WTC11 (cell line): ENCODE data around the gene LGALS8. TPM values are rescaled to one million over a fixed set of nuclear protein-coding genes. Genes with fewer than 3 reads are reported as not detected.

Experiments
- ATAC-seq: fragments of 200-7000 bp; cut with Tn5 transposase; 2 replicates; pipeline ENCODE4 v1.10.0; 2021; ENCODE audit warnings: mild to moderate bottlenecking, moderate library complexity
- CTCF ChIA-PET: fragments of 300-600 bp; sonication (Branson Sonifier 250); formaldehyde crosslinking; loops from one replicate; lab custom pipeline; 2021; ENCODE audit warnings: antibody characterized with exemption; lab: Charles Lee
- POLR2A ChIA-PET: fragments of 350-600 bp; sonication (Branson Sonifier 250); formaldehyde crosslinking; loops from one replicate; lab custom pipeline; 2021; ENCODE audit warnings: antibody characterized with exemption; lab: Charles Lee
- DNase-seq: peaks from one replicate; pipeline ENCODE4 v3.0.0; 2021; ENCODE audit warnings: low spot score
- H3K27ac Mint-ChIP-seq: 2 replicates; pipeline ENCODE4 v1.8.0; 2021; ENCODE audit warnings: mixed read lengths
- H3K27me3 Mint-ChIP-seq: 2 replicates; pipeline ENCODE4 v1.8.0; 2021; ENCODE audit warnings: low read depth, mild to moderate bottlenecking, moderate library complexity, mixed read lengths
- H3K36me3 Mint-ChIP-seq: 2 replicates; pipeline ENCODE4 v1.8.0; 2021; ENCODE audit warnings: mixed read lengths
- H3K4me1 Mint-ChIP-seq: 2 replicates; pipeline ENCODE4 v1.8.0; 2022; ENCODE audit warnings: mixed read lengths
- H3K4me3 Mint-ChIP-seq: 2 replicates; pipeline ENCODE4 v1.8.0; 2021; ENCODE audit warnings: mild to moderate bottlenecking, moderate library complexity, mixed read lengths
- H3K9me3 Mint-ChIP-seq: 2 replicates; pipeline ENCODE4 v1.8.0; 2021; ENCODE audit warnings: mixed read lengths
- AR ChIP-seq: fragments of 250-450 bp; sonication (Bioruptor Pico); IDR thresholded peaks from 2 replicates; pipeline ENCODE4 v1.9.0; 2021; ENCODE audit warnings: mild to moderate bottlenecking
- CBFB ChIP-seq: sonication (generic); formaldehyde crosslinking; IDR thresholded peaks from 2 replicates; pipeline ENCODE4 v1.8.1; 2022; ENCODE audit warnings: mild to moderate bottlenecking, low read depth, missing genetic modification reagents
- ESRRA ChIP-seq: sonication (generic); formaldehyde crosslinking; IDR thresholded peaks from 2 replicates; pipeline ENCODE4 v1.8.1; 2022; ENCODE audit warnings: mild to moderate bottlenecking, missing genetic modification reagents, borderline replicate concordance
- GTF2I ChIP-seq: fragments of 250-450 bp; sonication (Bioruptor Pico); conservative IDR thresholded peaks from 2 replicates; pipeline ENCODE4 v1.4.0; 2021; ENCODE audit warnings: mild to moderate bottlenecking
- HMGXB4 ChIP-seq: sonication (generic); formaldehyde crosslinking; IDR thresholded peaks from 2 replicates; pipeline ENCODE4 v1.8.1; 2023; ENCODE audit warnings: mild to moderate bottlenecking, moderate library complexity, missing genetic modification reagents
- NFYB ChIP-seq: sonication (generic); formaldehyde crosslinking; conservative IDR thresholded peaks from 2 replicates; pipeline ENCODE4 v1.8.0; 2022; ENCODE audit warnings: low read depth, missing genetic modification reagents
- RELA ChIP-seq: sonication (generic); formaldehyde crosslinking; IDR thresholded peaks from 2 replicates; pipeline ENCODE4 v1.8.1; 2022; ENCODE audit warnings: missing genetic modification reagents, mild to moderate bottlenecking, borderline replicate concordance
- ZBTB21 ChIP-seq: sonication (generic); formaldehyde crosslinking; IDR thresholded peaks from 2 replicates; pipeline ENCODE4 v1.8.1; 2023; ENCODE audit warnings: mild to moderate bottlenecking, missing genetic modification reagents, borderline replicate concordance
- ZBTB43 ChIP-seq: sonication (generic); formaldehyde crosslinking; IDR thresholded peaks from 2 replicates; pipeline ENCODE4 v1.8.1; 2023; ENCODE audit warnings: mild to moderate bottlenecking, missing genetic modification reagents
- ZNF219 ChIP-seq: sonication (generic); formaldehyde crosslinking; IDR thresholded peaks from 2 replicates; pipeline ENCODE4 v1.8.0; 2023; ENCODE audit warnings: missing genetic modification reagents, mild to moderate bottlenecking, borderline replicate concordance
- ZNF396 ChIP-seq: fragments of 250-450 bp; sonication (Bioruptor Pico); IDR thresholded peaks from 2 replicates; pipeline ENCODE4 v1.8.0; 2021; ENCODE audit warnings: mild to moderate bottlenecking, moderate library complexity, borderline replicate concordance
- ZNF512 ChIP-seq: sonication (generic); formaldehyde crosslinking; IDR thresholded peaks from 2 replicates; pipeline ENCODE4 v1.8.1; 2022; ENCODE audit warnings: missing genetic modification reagents, borderline replicate concordance
- total RNA-seq: library from RNA; stranded (reverse); gene quantifications from 3 replicates; pipeline ENCODE4 v1.2.3, GENCODE V29; 2021
- TF ChIP-seq, protein P1 (sequence below): sonication (generic); formaldehyde crosslinking; IDR thresholded peaks from 2 replicates; pipeline ENCODE4 v1.8.1; 2022; ENCODE audit warnings: mild to moderate bottlenecking, missing genetic modification reagents, moderate library complexity, borderline replicate concordance
- TF ChIP-seq, protein P2 (sequence below): fragments of 250-450 bp; sonication (Bioruptor Pico); IDR thresholded peaks from 2 replicates; pipeline ENCODE4 v2.1.2; 2022; ENCODE audit warnings: mild to moderate bottlenecking, moderate library complexity

LGALS8 gene
- total RNA-seq, 1 experiment from 2014 or later = 8.6 TPM

DNA sequence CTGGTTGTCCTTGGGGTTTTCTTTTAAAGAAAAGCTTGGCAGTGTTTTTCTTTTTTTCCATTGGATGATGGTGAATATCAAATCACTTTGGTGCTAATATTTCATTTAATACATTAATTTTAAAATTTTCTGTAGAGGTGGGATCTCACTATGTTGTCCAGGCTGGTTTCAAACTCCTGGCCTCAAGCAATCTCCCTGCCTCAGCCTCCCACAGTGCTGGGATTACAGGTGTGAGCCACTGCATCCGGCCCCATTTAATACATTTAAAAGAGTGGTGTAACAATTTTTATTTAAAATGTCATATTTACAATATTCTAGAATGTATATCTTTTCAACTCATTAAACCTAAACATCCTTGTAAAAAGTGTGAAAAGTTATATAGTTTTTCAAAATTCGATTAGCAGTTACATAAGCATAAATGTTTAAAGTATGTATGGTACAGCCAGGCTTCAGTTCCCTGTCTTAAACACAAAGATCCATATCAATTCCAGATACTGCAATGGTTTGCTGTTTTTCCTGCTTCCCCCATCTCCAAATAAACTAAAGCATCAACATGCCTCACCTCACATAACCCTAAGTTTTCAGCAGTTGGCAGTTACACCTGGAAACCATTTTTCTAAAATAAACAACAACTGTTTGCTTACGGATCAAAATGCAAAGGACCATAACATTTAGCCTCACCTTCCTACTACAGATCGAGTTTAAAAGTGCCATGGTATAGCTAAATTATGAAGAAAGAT is 8.9 kb upstream of the LGALS8 start:
- TF ChIP-seq ZBTB21 (CRISPR knock-in tag) (no peak), HMGXB4 (no peak), ZNF396 (CRISPR knock-in tag) (no peak), AR (CRISPR knock-in tag) (no peak), ZNF219 (CRISPR knock-in tag) (no peak), ZNF512 (CRISPR knock-in tag) (no peak), RELA (no peak)
- TF ChIP-seq, protein P1, sequence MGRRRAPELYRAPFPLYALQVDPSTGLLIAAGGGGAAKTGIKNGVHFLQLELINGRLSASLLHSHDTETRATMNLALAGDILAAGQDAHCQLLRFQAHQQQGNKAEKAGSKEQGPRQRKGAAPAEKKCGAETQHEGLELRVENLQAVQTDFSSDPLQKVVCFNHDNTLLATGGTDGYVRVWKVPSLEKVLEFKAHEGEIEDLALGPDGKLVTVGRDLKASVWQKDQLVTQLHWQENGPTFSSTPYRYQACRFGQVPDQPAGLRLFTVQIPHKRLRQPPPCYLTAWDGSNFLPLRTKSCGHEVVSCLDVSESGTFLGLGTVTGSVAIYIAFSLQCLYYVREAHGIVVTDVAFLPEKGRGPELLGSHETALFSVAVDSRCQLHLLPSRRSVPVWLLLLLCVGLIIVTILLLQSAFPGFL (CRISPR knock-in tag) = no peak
- TF ChIP-seq, protein P2, sequence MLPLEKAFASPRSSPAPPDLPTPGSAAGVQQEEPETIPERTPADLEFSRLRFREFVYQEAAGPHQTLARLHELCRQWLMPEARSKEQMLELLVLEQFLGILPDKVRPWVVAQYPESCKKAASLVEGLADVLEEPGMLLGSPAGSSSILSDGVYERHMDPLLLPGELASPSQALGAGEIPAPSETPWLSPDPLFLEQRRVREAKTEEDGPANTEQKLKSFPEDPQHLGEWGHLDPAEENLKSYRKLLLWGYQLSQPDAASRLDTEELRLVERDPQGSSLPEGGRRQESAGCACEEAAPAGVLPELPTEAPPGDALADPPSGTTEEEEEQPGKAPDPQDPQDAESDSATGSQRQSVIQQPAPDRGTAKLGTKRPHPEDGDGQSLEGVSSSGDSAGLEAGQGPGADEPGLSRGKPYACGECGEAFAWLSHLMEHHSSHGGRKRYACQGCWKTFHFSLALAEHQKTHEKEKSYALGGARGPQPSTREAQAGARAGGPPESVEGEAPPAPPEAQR (CRISPR knock-in tag) = no peak
- no peak for DNase-seq
- ChIA-PET POLR2A (no interaction called here), CTCF (interaction anchor here (0.6 to 1.6 kb wide), 2 partner anchors 12 to 159 kb away, joined by 3 to 4 read pairs; no protein-coding TSS in a partner anchor)
- Mint-ChIP-seq H3K27ac (no peak overlapping the region), H3K9me3 (no peaks in the 10 kb centered on the region), H3K36me3 (no peaks in the 10 kb centered on the region), H3K27me3 (no peaks in the 10 kb centered on the region), H3K4me1 (peaks cover 18% of the 10 kb centered on the region), H3K4me3 (no peak overlapping the region)
- ATAC-seq = no peak

- Mint-ChIP-seq H3K36me3 (no peaks in the 10 kb centered on the region), H3K27ac (no peak overlapping the region), H3K4me1 (peaks cover 16% of the 10 kb centered on the region), H3K27me3 (no peaks in the 10 kb centered on the region; the same call in 1 of the 2 replicates), H3K9me3 (no peaks in the 10 kb centered on the region), H3K4me3 (no peak overlapping the region)
- ChIA-PET POLR2A (interaction anchor here (0.5 kb wide), 1 partner anchor 526 kb away, joined by 10 read pairs; no protein-coding TSS in a partner anchor), CTCF (interaction anchor here (0.6 to 1.6 kb wide), 2 partner anchors 12 to 160 kb away, joined by 3 to 4 read pairs; no protein-coding TSS in a partner anchor)
- TF ChIP-seq, protein P2 (CRISPR knock-in tag) = no peak
- TF ChIP-seq GTF2I (CRISPR knock-in tag) (no peak), ZBTB43 (CRISPR knock-in tag) (no peak), RELA (no peak), ESRRA (CRISPR knock-in tag) (no peak), NFYB (CRISPR knock-in tag) (no peak), CBFB (no peak)
- ATAC-seq = no peak
- DNase-seq = no peak
Observed at GRCh38 chr1:236515443-236515958, 8.3 kb upstream of the LGALS8 start.
